CD1c-positive myeloid dendritic cell (primary cell): ENCODE results near the gene UNC5A.

Experiments
- DNase-seq: peaks from one replicate; pipeline ENCODE4 v3.0.0-alpha.2; 2016; ENCODE audit errors: extremely low spot score

Gene UNC5A

DNA sequence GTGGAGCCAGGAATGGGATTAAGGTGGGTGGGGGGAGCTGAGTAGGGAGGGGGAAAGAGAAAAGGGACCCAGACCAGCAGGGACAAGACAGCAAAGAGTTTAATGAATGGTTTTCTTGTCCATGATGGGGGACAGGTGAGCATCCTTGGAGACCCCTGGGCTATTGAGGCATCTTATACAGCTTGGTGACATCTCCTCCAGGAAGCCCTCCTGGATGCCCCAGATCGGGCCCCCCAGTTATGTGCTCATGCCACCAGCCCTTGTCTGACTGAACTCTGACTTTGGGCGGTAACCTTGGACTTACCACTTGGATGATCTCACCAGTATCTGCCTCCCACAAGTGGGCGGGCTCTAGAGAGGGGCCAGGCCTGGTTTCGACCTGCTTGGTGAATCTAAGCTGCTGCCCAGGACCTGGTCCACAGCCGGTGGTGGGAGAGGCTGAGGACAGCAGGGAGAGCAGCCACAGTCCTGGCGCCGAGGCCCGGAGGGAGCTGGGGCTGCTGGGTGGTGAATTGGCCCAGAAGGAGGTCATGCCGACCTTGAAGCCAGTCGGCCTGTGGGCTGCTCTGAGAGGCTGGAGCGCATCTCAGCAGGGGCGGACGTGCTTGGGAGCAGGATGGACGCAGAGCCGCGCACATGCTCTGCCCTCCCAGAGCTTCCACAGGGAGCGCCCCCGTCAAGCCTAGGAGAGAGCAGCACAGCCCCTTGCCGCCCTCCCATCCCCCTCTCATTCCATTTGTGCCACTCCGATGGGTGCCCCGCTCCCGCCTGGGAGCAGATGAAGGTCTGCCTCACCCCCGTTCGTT lies 36.2 kb downstream of the UNC5A start:
- peak; percentile 16 for DNase-seq

DNA sequence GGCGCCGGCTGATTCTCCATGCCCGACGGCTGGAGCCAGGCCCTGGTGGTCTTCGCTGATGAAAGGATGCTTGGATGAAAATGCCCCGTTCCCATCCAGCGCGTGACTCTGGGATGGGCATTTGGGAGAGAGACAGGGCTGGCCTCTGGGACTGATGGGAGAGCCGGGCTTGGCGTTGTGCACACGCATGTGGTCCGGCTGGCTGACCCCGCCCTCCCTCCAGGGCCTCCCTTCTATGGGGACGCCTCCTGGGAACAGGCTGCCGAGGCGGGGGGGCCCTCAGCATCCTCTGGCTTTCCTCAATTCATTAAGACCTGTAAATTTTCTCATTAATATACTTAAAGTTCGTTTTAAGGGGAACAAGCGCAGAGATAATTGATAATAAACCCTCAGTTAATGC lies 36.8 kb downstream of the UNC5A start:
- DNase-seq = no peak

DNA sequence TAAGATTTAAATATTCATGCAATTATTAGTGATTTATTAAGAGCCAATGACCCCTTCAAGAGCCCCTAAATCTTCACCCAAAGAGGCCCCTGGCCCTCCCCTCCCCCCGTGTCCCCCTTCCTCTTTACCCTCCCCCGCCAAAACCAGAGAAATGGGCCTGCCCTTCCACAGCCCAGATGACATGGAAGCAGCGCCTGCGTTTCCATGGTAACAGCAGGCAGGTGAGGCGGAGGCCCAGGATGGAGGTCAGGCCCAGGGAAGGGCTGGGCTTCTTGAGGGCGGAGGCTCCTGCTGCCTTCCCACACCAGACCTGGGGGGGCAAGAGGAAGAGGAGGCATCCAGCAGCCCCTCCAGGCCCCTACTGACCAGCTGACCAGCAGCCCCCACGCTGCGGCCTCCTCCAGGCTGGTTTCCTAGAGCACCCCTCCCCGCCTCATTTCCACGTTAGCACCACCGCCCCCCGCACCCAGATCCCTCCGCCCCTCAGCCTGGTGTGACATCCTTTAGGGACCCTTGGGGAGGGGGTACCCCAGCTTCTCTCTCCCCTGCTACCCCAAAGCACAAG lies 37.4 kb downstream of the UNC5A start:
- no peak for DNase-seq

DNA sequence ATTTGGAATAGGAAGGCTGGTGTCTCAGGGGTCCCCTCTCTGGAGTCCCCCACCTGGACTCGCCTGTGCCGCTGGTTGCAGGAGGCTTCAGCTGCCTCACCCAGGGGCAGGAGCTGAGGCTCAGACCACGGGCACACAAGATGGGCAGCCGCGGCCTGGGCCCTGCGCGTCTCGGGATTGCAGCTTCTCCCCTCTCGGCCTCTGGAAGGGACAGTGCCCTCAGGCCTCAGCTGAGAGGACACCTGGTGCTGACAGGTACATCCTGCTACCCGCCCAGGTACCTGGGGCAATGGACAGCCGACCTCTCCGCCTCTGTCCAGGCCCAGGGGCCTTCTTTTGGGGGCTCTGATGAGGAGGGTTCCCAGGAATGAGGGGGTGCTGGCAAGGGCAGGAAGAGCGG lies 38.3 kb downstream of the UNC5A start:
- DNase-seq = no peak

DNA sequence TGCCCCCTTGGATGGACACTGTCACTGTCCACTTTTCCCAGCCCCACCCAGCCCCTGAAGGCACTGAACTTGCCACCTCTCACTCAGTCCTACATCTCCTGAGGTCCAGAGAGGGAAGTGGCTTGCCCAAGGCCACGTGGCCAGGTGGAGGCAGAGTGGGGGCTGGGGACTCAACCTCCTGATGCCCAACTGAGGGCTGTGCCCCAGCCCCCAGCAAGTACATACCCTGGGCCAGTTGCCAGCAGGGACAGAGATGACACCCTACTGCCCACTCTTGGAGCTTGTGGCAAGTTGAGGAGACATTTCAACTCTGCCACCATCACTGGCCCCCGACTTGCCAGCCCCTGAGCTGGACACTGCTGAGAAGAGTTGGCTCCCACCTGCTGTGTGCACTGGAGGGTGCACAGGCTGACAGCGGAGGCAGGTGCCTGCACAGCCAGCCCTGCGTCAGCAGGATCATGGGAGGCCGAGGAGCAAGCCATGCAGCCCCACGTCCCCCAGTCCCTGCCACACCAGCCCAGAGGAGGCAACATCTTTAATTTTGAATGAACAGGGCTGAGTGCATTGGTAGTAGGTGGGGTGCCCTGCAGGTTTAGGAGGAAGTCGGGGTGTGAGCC lies 39.4 kb downstream of the UNC5A start:
- no peak for DNase-seq

DNA sequence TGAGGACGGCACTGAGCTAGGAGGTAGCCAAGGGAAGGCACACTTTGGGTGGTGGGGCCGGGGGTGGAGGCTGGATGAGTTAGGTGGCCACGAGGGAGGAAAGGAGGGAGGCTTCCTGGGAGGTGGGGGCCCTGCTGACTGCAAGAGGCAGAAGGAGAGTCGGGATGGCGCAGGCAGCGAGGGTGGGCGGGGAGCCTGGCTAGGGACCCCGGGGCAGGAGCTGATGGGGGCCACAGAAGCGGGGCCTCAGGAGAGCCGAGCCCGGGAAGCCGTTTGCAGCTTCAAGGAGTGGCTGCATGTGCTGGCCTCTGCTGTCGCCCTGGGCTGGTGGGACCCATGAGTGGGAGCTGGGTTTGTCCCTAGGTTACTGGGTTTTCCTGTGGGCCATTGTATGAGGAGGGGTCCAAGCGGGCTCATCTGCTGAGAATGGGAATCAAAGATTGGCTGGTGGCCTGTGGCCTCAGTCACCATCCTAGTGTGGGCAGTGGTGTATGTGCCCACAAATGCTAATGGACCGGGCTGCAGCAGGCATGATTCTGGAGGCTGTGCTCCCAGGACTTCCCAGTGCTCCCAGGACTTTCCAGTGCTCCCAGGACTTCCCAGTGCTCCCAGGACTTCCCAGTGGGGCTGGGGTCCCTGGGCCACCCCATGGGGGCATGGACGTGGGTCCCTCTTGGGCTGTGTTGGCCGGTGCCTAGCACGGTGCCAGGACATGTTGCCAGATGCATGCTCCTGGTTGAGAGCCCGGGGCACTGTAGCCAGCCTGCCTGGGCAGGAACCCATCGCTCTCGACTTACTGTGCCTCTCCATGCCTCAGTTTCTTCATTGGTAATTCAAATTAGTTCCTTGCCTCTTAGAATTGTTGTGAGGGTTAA lies 40.2 kb downstream of the UNC5A start:
- DNase-seq = no peak

DNA sequence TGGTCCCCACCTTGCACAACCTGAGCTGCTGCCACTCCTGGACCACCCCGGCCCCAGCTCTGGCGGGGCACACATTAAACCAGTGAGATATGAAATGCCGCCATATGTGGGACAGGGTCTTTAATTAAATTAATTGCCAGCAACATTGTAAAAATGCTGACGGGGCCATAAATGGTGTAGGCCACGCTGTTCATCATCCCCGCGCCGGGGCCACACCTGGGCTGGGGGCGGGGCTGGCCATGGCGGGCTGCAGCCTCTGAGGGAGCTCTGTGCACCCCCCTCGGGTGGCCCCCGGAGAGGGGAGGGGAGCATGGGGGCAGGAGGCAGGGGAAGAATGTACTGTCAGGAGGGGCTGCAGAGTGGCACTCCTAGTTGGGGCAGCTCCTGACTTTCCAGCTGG lies 41.0 kb downstream of the UNC5A start:
- no peak for DNase-seq

DNA sequence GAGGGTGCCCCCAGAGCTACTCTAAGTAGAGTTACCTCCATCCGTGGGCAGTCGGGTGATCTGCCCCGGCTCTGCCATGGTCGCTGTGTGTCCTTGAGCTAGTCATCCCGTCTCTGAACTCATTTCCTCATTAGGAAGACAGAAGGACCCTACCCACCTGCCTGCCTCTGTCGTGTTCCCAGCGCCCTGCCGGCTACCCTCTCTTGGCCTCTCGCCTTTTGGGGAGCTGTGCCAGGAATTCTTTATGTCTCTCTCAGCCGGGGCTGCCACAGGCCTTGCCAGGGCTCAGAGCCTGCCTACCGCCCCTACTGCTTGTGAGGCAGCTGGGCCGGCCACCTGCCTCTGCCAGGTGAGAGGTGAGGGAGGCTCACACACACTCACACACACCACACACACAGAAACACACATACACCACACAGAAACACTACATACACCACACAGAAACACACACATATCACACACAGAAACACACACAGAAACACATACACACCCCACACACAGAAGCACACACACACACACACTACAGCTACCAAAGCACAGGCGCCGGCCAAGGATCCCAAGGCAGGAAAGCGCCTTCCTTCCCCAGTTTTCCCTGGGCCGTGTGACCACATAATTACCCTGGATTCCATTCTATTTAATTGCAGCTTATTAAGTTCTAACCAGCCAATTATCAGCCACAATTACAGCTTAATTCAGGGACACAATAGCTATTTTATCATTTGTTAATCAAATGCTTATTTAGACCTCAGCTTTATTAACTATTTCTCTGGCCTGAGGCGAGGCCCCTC lies 41.7 kb downstream of the UNC5A start:
- DNase-seq = no peak

DNA sequence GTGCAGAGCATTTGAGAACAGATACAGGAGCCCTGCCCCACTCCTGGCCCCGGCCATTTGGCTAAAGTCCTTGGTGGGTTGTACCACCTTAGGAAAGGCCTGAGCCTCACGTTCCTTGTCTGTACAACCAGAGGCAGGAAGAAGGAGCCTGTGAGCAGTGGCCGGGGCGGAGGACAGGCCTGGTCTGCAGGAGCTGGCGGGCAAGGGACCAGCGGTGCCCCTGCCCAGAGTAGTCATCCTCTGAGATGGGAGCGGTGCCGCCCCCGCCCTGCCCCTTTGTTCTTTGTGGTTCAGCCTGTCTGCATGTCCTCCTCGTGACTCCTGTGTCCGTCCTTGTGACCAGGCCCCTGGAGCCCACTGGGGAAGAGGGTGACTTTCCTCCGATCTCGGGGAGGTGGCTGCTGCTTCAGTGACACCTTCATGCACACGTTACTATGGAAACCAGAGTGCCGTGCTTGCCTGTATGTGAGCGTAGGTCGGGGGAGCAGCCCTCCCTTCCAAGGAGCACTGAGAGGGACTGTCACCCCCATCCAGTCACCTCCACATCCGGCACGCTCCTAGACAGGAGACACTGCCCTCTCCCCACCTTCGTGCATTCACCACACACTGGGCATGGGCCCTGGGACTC lies 42.9 kb downstream of the UNC5A start:
- no peak for DNase-seq

DNA sequence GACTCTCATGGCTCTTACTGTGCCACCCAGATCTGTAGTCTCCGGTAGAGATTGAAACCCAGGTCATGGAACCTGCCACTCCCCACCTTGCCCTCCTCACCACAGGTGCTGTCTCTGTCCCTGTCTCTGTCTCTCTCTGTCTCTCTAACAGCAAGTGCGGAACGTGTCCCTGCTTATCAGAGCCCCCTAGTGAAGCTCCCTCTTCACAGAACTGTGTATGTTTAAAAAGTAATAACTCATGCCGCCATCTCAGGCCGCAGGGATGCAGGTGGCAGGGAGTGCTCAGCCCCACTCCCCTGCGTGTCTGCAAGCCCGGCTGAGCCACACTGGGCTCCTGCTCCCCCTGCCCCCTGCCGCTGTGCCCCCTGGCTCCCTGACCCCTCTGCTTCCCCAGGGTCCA lies 43.8 kb downstream of the UNC5A start:
- DNase-seq = no peak

DNA sequence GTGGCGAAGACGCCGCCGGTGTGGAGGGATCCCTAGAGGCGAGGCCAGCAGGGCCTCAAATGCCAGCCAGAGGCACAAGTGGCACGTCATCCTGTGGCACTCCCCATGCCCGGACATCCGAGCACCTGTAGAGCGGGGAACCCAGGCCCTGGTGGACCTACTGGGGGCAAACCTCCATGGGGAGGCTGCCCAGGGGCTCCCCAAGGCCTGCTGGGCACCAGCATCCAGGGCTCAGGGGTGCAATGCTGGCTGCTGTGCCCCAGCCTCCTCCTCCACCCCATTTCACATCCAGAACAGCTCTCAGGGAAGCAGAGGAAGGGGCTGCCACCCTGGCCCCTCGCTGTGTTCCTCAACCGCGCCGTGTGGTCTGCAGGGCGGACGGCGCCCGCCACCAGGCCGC lies 45.2 kb downstream of the UNC5A start:
- DNase-seq = no peak

DNA sequence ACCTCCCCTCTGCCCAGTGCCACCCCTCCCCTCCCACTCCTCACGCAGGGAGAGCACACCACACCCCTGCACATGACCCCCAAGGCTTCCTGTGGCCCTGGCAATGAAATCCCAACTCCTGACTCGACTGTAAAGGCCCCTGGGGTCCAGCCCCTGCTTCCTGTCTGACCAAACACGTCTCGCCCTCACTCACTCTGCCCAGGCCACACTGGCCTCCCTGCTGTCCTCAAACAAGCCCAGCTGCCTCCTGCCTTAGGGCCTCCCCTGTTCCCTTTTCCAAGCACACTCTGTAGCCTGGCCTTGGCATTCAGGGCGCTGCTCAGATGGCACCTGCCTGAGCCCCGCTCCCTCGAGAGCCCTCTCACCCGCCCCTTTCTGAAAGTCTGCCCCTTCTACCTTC lies 46.4 kb downstream of the UNC5A start:
- no peak for DNase-seq

DNA sequence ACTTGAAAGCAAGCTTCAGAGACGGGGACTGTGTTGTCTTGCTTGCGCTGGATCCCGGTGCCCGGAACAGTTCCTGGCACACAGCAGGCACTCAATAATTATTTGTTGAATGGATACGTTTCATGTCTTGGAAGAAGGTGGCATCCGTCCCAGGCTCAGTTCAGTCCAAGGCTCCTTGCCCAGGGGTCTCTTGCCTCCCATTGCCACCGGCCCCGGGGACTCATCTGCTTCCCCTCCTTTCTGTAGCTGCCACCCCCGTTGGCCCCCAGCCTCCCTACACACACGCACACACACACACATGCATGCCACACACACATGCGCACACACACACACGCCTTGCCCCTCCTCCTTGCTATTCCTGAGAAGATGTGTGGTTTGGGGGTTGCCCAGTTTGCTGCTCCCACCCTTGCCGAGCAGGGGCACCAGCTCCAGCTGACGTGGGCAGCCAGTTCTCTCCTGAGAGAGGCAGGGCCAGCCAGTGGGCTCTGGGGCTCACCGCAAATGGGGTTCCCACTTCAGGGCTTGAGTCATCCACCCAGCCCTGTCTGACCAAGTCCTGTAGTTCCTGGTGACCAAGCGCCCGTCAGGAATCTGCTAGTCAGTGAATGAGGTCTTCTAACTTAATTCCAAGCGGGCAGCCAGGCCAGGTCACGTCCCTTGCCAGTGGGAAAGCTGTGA lies 47.0 kb downstream of the UNC5A start:
- no peak for DNase-seq

DNA sequence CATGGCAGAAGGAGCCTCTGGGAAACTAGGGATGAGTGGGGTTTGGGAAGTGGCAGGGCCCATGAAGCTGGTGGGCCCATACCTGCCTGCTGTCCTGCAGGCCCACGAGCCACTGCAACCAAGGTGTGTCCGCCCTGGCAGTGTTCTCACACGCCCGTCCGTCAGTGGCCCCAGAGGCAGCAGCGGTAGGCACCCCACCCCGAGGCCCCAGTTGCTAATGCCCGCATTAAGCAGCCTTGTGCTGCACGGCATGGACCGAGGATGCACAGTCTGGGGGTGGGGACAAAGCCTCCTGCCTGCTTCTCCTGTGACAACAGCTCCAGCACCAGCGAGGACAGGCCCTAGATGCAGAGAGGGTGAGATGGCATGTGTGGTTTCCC lies 47.5 kb downstream of the UNC5A start:
- DNase-seq = no peak

DNA sequence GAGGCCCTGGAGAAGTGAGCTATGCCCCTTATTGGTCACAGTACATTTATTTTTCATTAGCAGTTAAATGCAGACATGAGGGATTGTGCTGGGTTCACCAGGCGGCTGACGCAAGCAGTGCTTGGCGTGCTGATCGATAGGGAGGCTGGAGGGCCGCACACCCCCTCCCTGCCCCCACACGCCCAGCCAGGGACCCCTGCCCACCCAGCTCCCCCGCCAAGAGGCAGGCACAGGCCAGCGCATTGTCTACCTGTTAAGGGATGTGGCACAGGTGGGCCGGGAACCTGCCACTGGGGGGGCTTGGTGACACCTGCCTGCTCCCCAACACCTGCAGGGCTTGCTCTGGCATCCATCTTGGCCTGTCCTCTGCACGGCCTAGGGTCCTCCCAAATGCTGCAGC lies 49.6 kb downstream of the UNC5A start:
- no peak for DNase-seq

DNA sequence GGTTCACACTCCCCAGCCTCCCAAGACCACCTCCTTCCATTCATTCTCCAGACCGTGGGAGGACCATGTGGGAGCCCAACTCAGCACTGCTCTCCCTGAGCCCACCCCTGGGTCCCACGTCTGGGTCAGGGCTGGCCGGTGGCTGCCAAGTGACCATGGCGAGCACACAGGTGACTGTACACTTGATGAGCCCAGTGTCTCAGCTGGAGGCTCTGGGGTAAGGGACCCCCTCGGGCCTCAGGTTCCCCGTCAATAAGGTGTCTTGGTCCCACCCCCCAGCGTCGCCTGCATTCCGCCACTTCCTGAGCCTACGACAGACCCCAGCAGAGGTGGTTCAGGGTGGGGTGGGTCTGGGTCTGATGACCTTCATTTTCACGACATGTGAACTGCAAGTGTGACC lies 50.0 kb downstream of the UNC5A start:
- DNase-seq = no peak

DNA sequence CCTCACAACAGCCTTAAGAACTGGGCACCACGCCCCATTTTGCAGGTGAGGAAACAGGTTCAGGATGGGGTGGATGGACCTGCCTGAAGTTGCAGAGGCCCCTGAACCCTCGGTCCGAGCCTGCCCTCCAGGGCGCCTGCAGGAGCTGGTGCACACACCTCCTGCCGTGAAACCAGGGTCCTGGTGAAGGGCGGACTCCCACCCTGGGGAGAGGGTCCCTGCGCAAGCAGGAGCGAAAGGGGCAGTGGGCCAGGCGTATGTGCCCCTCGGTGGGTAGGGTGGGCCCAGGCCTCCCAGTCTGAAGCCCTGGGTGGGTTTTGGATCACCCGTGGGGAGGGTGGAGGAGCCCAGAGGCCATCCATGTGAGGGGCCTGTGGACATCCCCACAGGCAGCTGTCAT lies 50.9 kb downstream of the UNC5A start:
- DNase-seq = no peak

DNA sequence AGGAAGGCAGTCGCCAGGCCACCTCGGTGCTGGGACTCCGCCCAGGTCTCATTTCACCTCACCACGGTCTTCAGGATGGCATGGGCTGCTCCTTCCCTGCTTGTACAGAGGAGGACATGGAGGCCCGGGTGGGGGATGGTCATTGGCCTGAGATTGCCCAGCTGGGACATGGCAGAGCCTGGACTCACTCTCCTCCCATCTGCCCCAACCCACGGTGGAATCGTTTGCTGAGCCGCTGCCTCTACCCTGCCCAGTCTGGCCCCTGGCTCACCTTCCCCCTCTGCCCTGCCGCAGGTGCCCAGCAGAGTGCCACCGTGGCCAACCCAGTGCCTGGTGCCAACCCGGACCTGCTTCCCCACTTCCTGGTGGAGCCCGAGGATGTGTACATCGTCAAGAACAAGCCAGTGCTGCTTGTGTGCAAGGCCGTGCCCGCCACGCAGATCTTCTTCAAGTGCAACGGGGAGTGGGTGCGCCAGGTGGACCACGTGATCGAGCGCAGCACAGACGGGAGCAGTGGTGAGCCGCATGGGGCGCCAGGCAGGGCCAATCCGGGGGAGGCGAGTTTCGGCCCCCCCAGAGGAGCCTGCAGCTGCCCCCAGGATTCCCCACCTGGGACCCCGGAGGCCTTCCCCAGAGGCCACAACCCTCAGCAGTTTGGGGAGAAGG lies 52.1 kb downstream of the UNC5A start:
- DNase-seq = no peak

DNA sequence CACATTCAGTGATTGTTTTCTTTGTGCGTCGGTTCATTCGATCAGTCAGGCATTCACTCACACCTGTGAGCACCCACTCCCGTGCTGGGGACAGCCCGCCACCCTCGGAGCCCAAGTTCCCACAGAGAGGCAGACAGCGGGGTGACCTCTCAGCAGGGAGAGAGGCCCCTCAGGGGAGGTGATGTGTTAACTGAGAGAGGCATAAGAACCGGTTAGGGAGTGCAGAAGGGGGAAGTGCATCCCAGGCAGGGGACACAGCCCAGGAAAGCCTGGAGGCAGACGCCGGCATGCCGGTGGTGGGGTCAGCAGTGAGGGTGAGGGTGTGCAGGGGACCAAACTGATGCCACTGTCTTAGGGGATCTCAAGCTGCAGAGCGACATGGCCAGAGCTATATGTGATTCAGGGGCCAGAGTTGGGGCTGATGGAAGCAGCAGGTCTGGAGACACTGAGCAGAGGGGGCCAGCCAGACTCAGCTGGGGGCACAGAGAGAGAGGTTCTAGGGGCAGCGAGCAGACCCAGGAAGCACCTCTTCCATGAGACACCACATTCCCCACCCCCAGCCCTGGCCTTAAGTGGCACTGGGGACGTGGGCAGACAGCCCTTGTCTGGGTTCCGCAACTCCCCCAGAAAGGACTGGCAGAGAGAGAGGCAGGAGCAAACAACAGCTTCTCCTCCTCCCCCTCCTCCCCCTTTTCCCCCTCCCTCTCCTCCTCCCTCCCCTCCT lies 52.8 kb downstream of the UNC5A start:
- no peak for DNase-seq

DNA sequence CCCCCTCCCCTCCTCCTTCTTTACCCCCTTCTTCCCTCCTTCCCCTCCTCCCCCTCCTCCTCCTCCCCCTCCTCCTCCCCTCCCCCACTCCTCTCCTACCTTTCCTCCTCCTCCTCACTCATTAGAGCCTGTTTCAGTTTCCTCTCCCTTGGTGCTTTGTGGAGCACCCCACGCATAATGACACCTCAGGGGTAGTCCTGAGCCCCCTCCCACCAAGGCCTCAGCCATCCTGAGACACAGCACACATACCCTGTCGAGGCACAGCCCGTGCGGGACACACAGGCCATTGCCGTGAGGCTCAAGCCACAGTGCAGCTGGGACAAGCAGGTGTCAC lies 53.4 kb downstream of the UNC5A start:
- no peak for DNase-seq
